Common myeloid progenitor, CD34-positive (primary cell): Measurements from ENCODE around the gene CDK14.
A peak's percentile ranks its signal among the peaks of the same experiment; 100 is the strongest.
"Not testable (repeated sequence)": the region's sequence is repeated elsewhere in the genome, so short reads cannot be mapped to it uniquely, and the experiment has no call there.

ENCODE experiments used
- CTCF ChIA-PET: fragments of 350-600 bp; sonication (Branson Sonifier 250); formaldehyde crosslinking; loops from one replicate; lab custom pipeline; 2021; ENCODE audit warnings: antibody characterized with exemption; lab: Charles Lee
- POLR2A ChIA-PET: fragments of 350-600 bp; sonication (Branson Sonifier 250); formaldehyde crosslinking; loops from one replicate; lab custom pipeline; 2021; ENCODE audit warnings: antibody characterized with exemption; lab: Charles Lee
- DNase-seq, 3 donors: peaks; one replicate each; pipeline versions ENCODE4 v3.0.0 to v3.0.0-alpha.2; 2013
- H3K27ac ChIP-seq, 2 experiments: 1 replicate in 1 of 2; 2 replicates in 1 of 2; pipeline ENCODE4 v1.7.0; 2013; ENCODE audit warnings: inconsistent platforms in 2 of 2, low read length in 2 of 2, mild to moderate bottlenecking in 2 of 2, low read depth in 1 of 2, moderate library complexity in 1 of 2; ENCODE audit not compliant: severe bottlenecking in 2 of 2, insufficient read depth in 1 of 2, poor library complexity in 1 of 2
- H3K27me3 ChIP-seq, 5 experiments: replicated peaks in 2 of 5; 1 replicate in 3 of 5; 2 replicates in 2 of 5; pipeline versions ENCODE4 v1.6.1 to v1.7.0; 2013; ENCODE audit warnings: low read length in 4 of 5, mild to moderate bottlenecking in 2 of 5, moderate library complexity in 2 of 5, inconsistent platforms in 1 of 5; ENCODE audit not compliant: insufficient read depth in 5 of 5, control insufficient read depth in 4 of 5
- H3K36me3 ChIP-seq, 4 experiments: 1 replicate in 2 of 4; 2 replicates in 2 of 4; pipeline versions ENCODE4 v1.6.1 to v1.7.0; 2013; ENCODE audit warnings: low read length in 3 of 4, control low read depth in 1 of 4, mild to moderate bottlenecking in 1 of 4; ENCODE audit not compliant: control insufficient read depth in 4 of 4, insufficient read depth in 4 of 4
- H3K4me1 ChIP-seq, 4 experiments: 1 replicate in 3 of 4; 2 replicates in 1 of 4; pipeline versions ENCODE4 v1.6.1 to v1.7.1; 2013; ENCODE audit warnings: low read length in 3 of 4, mild to moderate bottlenecking in 3 of 4, control low read depth in 1 of 4, inconsistent platforms in 1 of 4, moderate library complexity in 1 of 4; ENCODE audit not compliant: control insufficient read depth in 4 of 4, insufficient read depth in 4 of 4; ENCODE audit errors: control extremely low read depth in 1 of 4
- H3K4me3 ChIP-seq, 7 experiments: 1 replicate in 4 of 7; 2 replicates in 3 of 7; pipeline versions ENCODE4 v1.5.1 to v1.7.0; 2013; ENCODE audit warnings: mild to moderate bottlenecking in 7 of 7, low read length in 6 of 7, moderate library complexity in 6 of 7, inconsistent platforms in 2 of 7, low read depth in 2 of 7, control low read depth in 1 of 7; ENCODE audit not compliant: insufficient read depth in 4 of 7, control insufficient read depth in 1 of 7; ENCODE audit errors: extremely low read depth in 1 of 7
- H3K9me3 ChIP-seq, 5 experiments: 1 replicate in 4 of 5; 2 replicates in 1 of 5; pipeline versions ENCODE4 v1.6.1 to v1.7.1; 2013; ENCODE audit warnings: low read length in 4 of 5, mild to moderate bottlenecking in 2 of 5, inconsistent platforms in 1 of 5, low read depth in 1 of 5, moderate library complexity in 1 of 5; ENCODE audit not compliant: control insufficient read depth in 4 of 5, insufficient read depth in 2 of 5; ENCODE audit errors: control extremely low read depth in 1 of 5
- whole genome bisulfite sequencing: methylation state at CpG from one replicate; pipeline ENCODE4 v1.1.5; 2013; ENCODE audit not compliant: insufficient coverage; 5-methylcytosine and 5-hydroxymethylcytosine counted together

The CDK14 gene

GRCh38 chr7:90804370-90804769 lies 208.2 kb downstream of the CDK14 start:
- Histone ChIP-seq H3K4me1 (no peaks in the 10 kb centered on the region), H3K36me3 (no peaks in the 10 kb centered on the region), H3K4me3 (no peak overlapping the region), H3K27me3 (no peaks in the 10 kb centered on the region), H3K9me3 (peaks cover 0 to 9% (median 2%) of the 10 kb centered on the region in 5 experiments), H3K27ac (no peak overlapping the region)
- no peak for DNase-seq
- CTCF ChIA-PET: no interaction called here
- no CpG with 5 or more reads among the region's 1 CpG for WGBS
- POLR2A ChIA-PET: no interaction called here

DNA sequence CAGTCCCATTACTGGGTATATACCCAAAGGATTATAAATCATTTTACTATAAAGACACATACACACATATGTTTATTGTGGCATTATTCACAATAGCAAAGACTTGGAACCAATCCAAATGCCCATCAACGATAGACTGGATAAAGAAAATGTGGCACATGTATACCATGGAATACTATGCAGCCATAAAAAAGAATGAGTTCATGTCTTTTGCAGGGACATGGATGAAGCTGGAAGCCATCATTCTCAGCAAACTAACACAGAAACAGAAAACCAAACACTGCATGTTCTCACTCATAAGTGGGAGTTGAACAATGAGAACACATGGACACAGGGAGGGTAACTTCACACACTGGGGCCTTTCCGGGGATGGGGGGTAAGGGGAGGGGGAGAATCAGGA lies 219.4 kb downstream of the CDK14 start:
- H3K27ac ChIP-seq, H3K4me1 ChIP-seq, H3K9me3 ChIP-seq, H3K4me3 ChIP-seq, CTCF ChIA-PET, DNase-seq, H3K36me3 ChIP-seq, H3K27me3 ChIP-seq, POLR2A ChIA-PET: not testable (repeated sequence)
- no CpG with 5 or more reads among the region's 2 CpGs for WGBS

- ChIA-PET POLR2A (no interaction called here), CTCF (no interaction called here)
- Histone ChIP-seq H3K9me3 (no peaks in the 10 kb centered on the region), H3K27ac (no peak overlapping the region), H3K4me3 (no peak overlapping the region), H3K27me3 (no peaks in the 10 kb centered on the region), H3K36me3 (no peaks in the 10 kb centered on the region), H3K4me1 (no peaks in the 10 kb centered on the region)
- DNase-seq: peak; percentile 5 to 51 (median 38)
- 93% methylated on average over 5 of the region's 6 CpGs for WGBS
Observed at GRCh38 chr7:90816511-90817142, 220.5 kb downstream of the CDK14 start.

- H3K27ac ChIP-seq: no peak overlapping the region
- H3K27me3 ChIP-seq: no peaks in the 10 kb centered on the region
- DNase-seq: no peak
- ChIA-PET CTCF (no interaction called here), POLR2A (no interaction called here)
- 100% methylated on average over 4 of the region's 4 CpGs for WGBS
- no peaks in the 10 kb centered on the region for H3K9me3 ChIP-seq
- H3K4me3 ChIP-seq: no peak overlapping the region
- no peaks in the 10 kb centered on the region for H3K4me1 ChIP-seq
- no peaks in the 10 kb centered on the region for H3K36me3 ChIP-seq
Observed at GRCh38 chr7:90817151-90817550, 221.0 kb downstream of the CDK14 start.

DNA sequence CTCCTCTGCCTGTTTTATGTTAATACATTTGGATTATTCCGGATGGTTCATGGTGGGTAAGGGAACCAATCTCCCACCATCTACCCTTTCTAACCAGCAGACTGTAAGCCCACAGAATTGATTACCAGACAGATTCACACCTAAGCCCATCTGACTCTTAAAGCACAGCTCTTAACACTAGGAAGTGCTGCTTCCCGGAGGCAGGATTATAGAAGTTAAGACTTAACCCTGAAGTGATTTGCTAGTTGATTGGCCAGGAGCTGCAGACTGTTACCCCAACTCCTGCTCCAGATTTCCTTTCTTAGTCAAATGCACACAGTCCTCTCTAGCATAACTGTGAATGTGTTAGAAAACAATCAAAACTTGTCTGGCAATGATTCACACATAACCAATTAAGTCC lies 221.7 kb downstream of the CDK14 start:
- Histone ChIP-seq H3K27me3 (no peaks in the 10 kb centered on the region), H3K27ac (no peak overlapping the region), H3K4me1 (no peaks in the 10 kb centered on the region), H3K9me3 (no peaks in the 10 kb centered on the region), H3K36me3 (no peaks in the 10 kb centered on the region), H3K4me3 (no peak overlapping the region)
- DNase-seq: no peak
- CTCF ChIA-PET: no interaction called here
- WGBS: no CpG with 5 or more reads among the region's 2 CpGs
- POLR2A ChIA-PET: interaction anchor here (0.7 kb wide), 1 partner anchor 18 kb away, joined by 3 read pairs; no protein-coding TSS in a partner anchor

DNA sequence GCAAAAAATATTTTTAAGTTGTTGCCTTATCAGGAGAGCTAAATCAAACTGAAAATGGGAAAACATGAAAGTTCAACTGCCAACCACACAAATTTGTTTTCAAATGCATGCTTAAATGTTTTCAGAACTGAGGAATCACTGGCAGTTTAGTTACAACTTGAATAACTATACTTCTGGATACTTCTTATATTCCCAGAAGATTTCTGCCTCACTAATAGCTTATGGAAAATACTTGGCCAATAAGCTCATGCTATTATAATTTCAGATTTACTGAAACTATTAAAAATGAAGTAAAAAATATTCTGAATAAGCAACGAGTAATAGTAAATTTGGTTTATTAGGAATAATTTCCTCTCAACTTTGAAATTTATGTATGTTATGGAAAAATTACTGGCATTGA lies 222.2 kb downstream of the CDK14 start:
- Histone ChIP-seq H3K9me3 (no peaks in the 10 kb centered on the region), H3K4me3 (no peak overlapping the region), H3K27me3 (no peaks in the 10 kb centered on the region), H3K36me3 (no peaks in the 10 kb centered on the region), H3K27ac (no peak overlapping the region), H3K4me1 (no peaks in the 10 kb centered on the region)
- DNase-seq: no peak
- CTCF ChIA-PET: no interaction called here
- WGBS: no CpG with 5 or more reads among the region's 1 CpG
- POLR2A ChIA-PET: interaction anchor here (0.7 kb wide), 1 partner anchor 18 kb away, joined by 3 read pairs; no protein-coding TSS in a partner anchor

- no peaks in the 10 kb centered on the region for H3K4me1 ChIP-seq
- POLR2A ChIA-PET: no interaction called here
- CTCF ChIA-PET: no interaction called here
- no peaks in the 10 kb centered on the region for H3K36me3 ChIP-seq
- H3K9me3 ChIP-seq: no peaks in the 10 kb centered on the region
- no peak for DNase-seq
- no peak overlapping the region for H3K27ac ChIP-seq
- no peaks in the 10 kb centered on the region for H3K27me3 ChIP-seq
- no peak overlapping the region for H3K4me3 ChIP-seq
- WGBS: 100% methylated on average over 1 of the region's 4 CpGs
Observed at GRCh38 chr7:90821961-90822620, 226.0 kb downstream of the CDK14 start.
